GM12878 (cell line): ENCODE results near the gene MARCHF4. TPM values are rescaled to one million over a fixed set of nuclear protein-coding genes. Genes with fewer than 3 reads are reported as not detected.

Experiments
- ATAC-seq: fragments of 200-7000 bp; cut with Tn5 transposase; 3 replicates; pipeline ENCODE4 v1.9.1; 2020; ENCODE audit warnings: mild to moderate bottlenecking, moderate library complexity
- BruUV-seq: library from RNA; stranded (reverse); fragments of 400-500 nt; replicated peaks from 2 replicates; lab custom pipeline; 2021; lab: Mats Ljungman, UMichigan
- CTCF ChIA-PET: fragments of 300-600 bp; sonication (Branson Sonifier 250); formaldehyde crosslinking; extraction: SDS; loops from one replicate; lab custom pipeline; 2021; ENCODE audit warnings: inconsistent platforms; lab: Yijun Ruan, JAX
- POLR2A ChIA-PET: fragments of 350-600 bp; formaldehyde crosslinking; extraction: SDS; loops from one replicate; lab custom pipeline; 2021; ENCODE audit warnings: inconsistent platforms; lab: Charles Lee
- RAD21 ChIA-PET: fragments of 300-600 bp; sonication (Branson Sonifier 250); formaldehyde crosslinking; loops from one replicate; lab custom pipeline; 2023; ENCODE audit warnings: antibody characterized with exemption; ENCODE audit not compliant: unreplicated experiment; lab: Charles Lee
- SMC1A ChIA-PET: fragments of 300-600 bp; sonication (Branson Sonifier 250); formaldehyde crosslinking; loops from one replicate; lab custom pipeline; 2023; ENCODE audit not compliant: unreplicated experiment, uncharacterized antibody; lab: Charles Lee
- DNase-seq: peaks from one replicate; pipeline ENCODE4 v3.0.0-alpha.2; 2011; ENCODE audit warnings: low read depth, low spot score
- FAIRE-seq: peaks from 3 replicates; lab custom pipeline; 2011; peaks lifted over from hg19 to GRCh38; lab: Jason Lieb, UNC
- H2AFZ ChIP-seq: 2 replicates; pipeline ENCODE4 v1.6.0; 2011; ENCODE audit warnings: low read depth, low read length, control low read depth; ENCODE audit not compliant: control insufficient read depth
- H3K27ac ChIP-seq: 2 replicates; pipeline ENCODE4 v1.5.1; 2011; ENCODE audit warnings: control low read depth; ENCODE audit not compliant: control insufficient read depth, insufficient read depth
- H3K27me3 ChIP-seq, 2 experiments: replicated peaks in 1 of 2; 2 replicates each; pipeline versions ENCODE4 v1.6.0 to v1.6.1; 2011; ENCODE audit warnings: low read length in 1 of 2; ENCODE audit not compliant: control insufficient read depth in 2 of 2, insufficient read depth in 2 of 2
- H3K36me3 ChIP-seq, 2 experiments: 2 replicates each; pipeline ENCODE4 v1.5.1; 2011; ENCODE audit warnings: low read length in 1 of 2; ENCODE audit not compliant: control insufficient read depth in 2 of 2, insufficient read depth in 2 of 2
- H3K4me1 ChIP-seq: 2 replicates; pipeline ENCODE4 v1.6.1; 2011; ENCODE audit warnings: mild to moderate bottlenecking, low read length, moderate library complexity, mixed read lengths; ENCODE audit not compliant: control insufficient read depth, insufficient read depth
- H3K4me2 ChIP-seq: 2 replicates; pipeline ENCODE4 v1.6.0; 2011; ENCODE audit warnings: control low read depth; ENCODE audit not compliant: control insufficient read depth, insufficient read depth
- H3K4me3 ChIP-seq: fragments of 200-600 bp; sonication (generic); 2 replicates; pipeline ENCODE4 v1.5.1; 2016
- H3K79me2 ChIP-seq: 2 replicates; pipeline ENCODE4 v1.6.0; 2011; ENCODE audit warnings: low read length; ENCODE audit not compliant: control insufficient read depth, insufficient read depth
- H3K9ac ChIP-seq: 2 replicates; pipeline ENCODE4 v1.8.0; 2011; ENCODE audit warnings: low read length, control low read depth, mixed read lengths; ENCODE audit not compliant: control insufficient read depth, insufficient read depth
- H3K9me3 ChIP-seq: replicated peaks from 3 replicates; pipeline ENCODE4 v1.5.1; 2011; ENCODE audit warnings: mild to moderate bottlenecking, low read length; ENCODE audit not compliant: control insufficient read depth, insufficient read depth
- H4K20me1 ChIP-seq: 2 replicates; pipeline ENCODE4 v1.6.0; 2011; ENCODE audit not compliant: control insufficient read depth, insufficient read depth
- ESRRA ChIP-seq: IDR thresholded peaks from 2 replicates; pipeline ENCODE4 v1.6.1; 2012; ENCODE audit warnings: mild to moderate bottlenecking, low read length, improper control_type of control experiment
- MYC ChIP-seq: IDR thresholded peaks from 2 replicates; pipeline ENCODE4 v1.6.1; 2011; ENCODE audit warnings: mild to moderate bottlenecking, low read length, moderate library complexity, inconsistent platforms; ENCODE audit not compliant: insufficient read depth, insufficient replicate concordance, insufficient read length, severe bottlenecking
- POLR2AphosphoS2 ChIP-seq: IDR thresholded peaks from 2 replicates; pipeline ENCODE4 v1.6.1; 2011; ENCODE audit warnings: low read depth, mild to moderate bottlenecking, low read length, improper control_type of control experiment, moderate library complexity
- RELA ChIP-seq: fragments of 450-650 bp; IDR thresholded peaks from 2 replicates; pipeline ENCODE4 v1.8.0; 2014; ENCODE audit warnings: borderline replicate concordance; ENCODE audit not compliant: partially characterized antibody
- REST ChIP-seq: IDR thresholded peaks from 2 replicates; pipeline ENCODE4 v1.6.1; 2012; ENCODE audit warnings: mild to moderate bottlenecking, low read depth, low read length
- SMARCA5 ChIP-seq: fragments of 450-650 bp; IDR thresholded peaks from 2 replicates; pipeline ENCODE4 v1.6.1; 2017; ENCODE audit warnings: mild to moderate bottlenecking
- YY1 ChIP-seq: IDR thresholded peaks from 2 replicates; pipeline ENCODE4 v1.6.1; 2011; ENCODE audit warnings: low read depth, mild to moderate bottlenecking, low read length
- ZZZ3 ChIP-seq: IDR thresholded peaks from 2 replicates; pipeline ENCODE4 v1.6.1; 2011; ENCODE audit warnings: low read depth; ENCODE audit not compliant: control insufficient read depth, insufficient read length
- WGBS: methylation state at CpG from one replicate; pipeline ENCODE4 v1.1.6; 2016; ENCODE audit warnings: low lambda C conversion rate; ENCODE audit not compliant: insufficient replicate concordance, insufficient coverage; ENCODE audit errors: missing lambda C conversion rate; 5-methylcytosine and 5-hydroxymethylcytosine counted together
- in situ Hi-C: fragments of 300-500 bp; cut with MboI; formaldehyde crosslinking; loops from 9 replicates; pipeline ENCODE4 v1.14.3; 2018; ENCODE audit warnings: mixed read lengths
- intact Hi-C: fragments of 100-400 bp; cut with micrococcal nuclease; formaldehyde crosslinking; loops from one replicate; pipeline ENCODE4 v1.14.2; 2022; ENCODE audit not compliant: unreplicated experiment
- polyA plus RNA-seq, 11 experiments: library from polyadenylated mRNA; depleted of rRNA in 4 of 11; unstranded in 6 of 11; stranded (reverse) in 5 of 11; fragments of >200 nt; fragmentation: Nextera tagmentation in 4 of 11; fragmentation: Illumina TruSeq in 1 of 11; extraction: Ambion mirVana in 4 of 11; extraction: Trizol in 1 of 11; gene quantifications; 1 replicate in 1 of 11; 2 replicates in 10 of 11; pipeline versions ENCODE4 v1.2.1 to v1.2.3, GENCODE V29; 2011 to 2016; ENCODE audit warnings: inconsistent platforms in 2 of 11, missing spikeins in 2 of 11, low read depth in 1 of 11
- total RNA-seq, 4 experiments: library from RNA; depleted of rRNA in 3 of 4; stranded (reverse); fragments of >200 nt in 3 of 4; fragmentation: Illumina TruSeq in 1 of 4; extraction: Trizol in 1 of 4; gene quantifications; 2 replicates each; pipeline versions ENCODE4 v1.2.1 to v1.2.3, GENCODE V29; 2013 to 2021

MARCHF4 gene
- total and polyA plus RNA-seq, 10 of the 15 experiments (the other 5 are each of a cell fraction or from before 2014, with no cell fraction given), result not detected

DNA sequence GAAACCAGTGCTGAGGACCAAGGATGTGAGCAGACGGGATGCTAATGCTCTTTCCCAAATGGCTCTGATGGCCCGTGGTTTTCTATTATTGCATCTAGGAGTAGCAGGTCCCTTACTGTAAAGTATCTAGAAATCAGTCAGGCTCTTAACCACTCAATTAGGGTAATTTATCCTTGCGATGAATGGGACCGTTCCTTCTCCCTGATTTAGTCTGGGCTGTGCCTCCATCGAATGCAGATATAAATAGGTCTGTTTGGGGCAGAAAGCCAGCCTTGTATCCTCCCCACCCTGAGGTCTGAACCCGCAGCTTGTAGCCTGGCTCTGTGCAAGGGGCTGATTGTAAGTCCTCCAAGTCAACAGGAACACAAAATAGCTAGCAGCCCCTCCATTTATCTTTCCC, 30.5 kb upstream of the MARCHF4 start:
- SMC1A ChIA-PET, result interaction anchor here (0.8 to 10.3 kb wide), 5 partner anchors 9 to 295 kb away, joined by 3 to 84 read pairs (median 5); partner anchors contain the start of gene SMARCAL1
- CTCF ChIA-PET, result interaction anchor here (0.8 to 13.3 kb wide), 13 partner anchors 13 to 292 kb away, joined by 3 to 116 read pairs (median 3); partner anchors contain the start of gene XRCC5
- in situ Hi-C loops (loop anchor here (10.0 kb wide), 1 partner anchor 188 kb away; no protein-coding TSS in a partner anchor), intact Hi-C loops (no loop called here)
- DNase-seq (no peak), ATAC-seq (no peak), FAIRE-seq (no peak)
- POLR2A ChIA-PET, result no interaction called here
- TF ChIP-seq ESRRA (no peak), ZZZ3 (no peak), RELA (no peak), MYC (no peak), REST (no peak), YY1 (no peak), SMARCA5 (no peak), POLR2AphosphoS2 (no peak)
- H3K9me3 ChIP-seq, result no peaks in the 10 kb centered on the region
- BruUV-seq, result no TSS peak
- no peak overlapping the region for H3K4me3 ChIP-seq
- RAD21 ChIA-PET, result interaction anchor here (1.4 to 3.9 kb wide), 2 partner anchors 181 to 209 kb away, joined by 3 to 38 read pairs; no protein-coding TSS in a partner anchor
- no peak overlapping the region for H2AFZ ChIP-seq
- no peaks in the 10 kb centered on the region for H4K20me1 ChIP-seq
- no peaks in the 10 kb centered on the region; a peak in 1 of 4 replicates for H3K27me3 ChIP-seq
- no peaks in the 10 kb centered on the region for H3K4me1 ChIP-seq
- H3K79me2 ChIP-seq, result no peaks in the 10 kb centered on the region
- no peak overlapping the region for H3K4me2 ChIP-seq
- no peaks in the 10 kb centered on the region for H3K36me3 ChIP-seq
- no peak overlapping the region for H3K27ac ChIP-seq
- 44% methylated on average over 6 of the region's 6 CpGs for WGBS
- no peak overlapping the region for H3K9ac ChIP-seq
